H1 (cell line): ENCODE data around the gene CD7. TPM values are rescaled to one million over a fixed set of nuclear protein-coding genes. Genes with fewer than 3 reads are reported as not detected.

ENCODE experiments used
- CTCF ChIA-PET: fragments of 300-600 bp; sonication (Branson Sonifier 250); formaldehyde crosslinking; loops from one replicate; lab custom pipeline; 2021; ENCODE audit not compliant: partially characterized antibody; lab: Charles Lee
- POLR2A ChIA-PET: fragments of 300-600 bp; sonication (Branson Sonifier 250); formaldehyde crosslinking; loops from one replicate; lab custom pipeline; 2021; ENCODE audit warnings: inconsistent platforms; ENCODE audit not compliant: partially characterized antibody; lab: Charles Lee
- DNase-seq, 2 experiments: peaks; one replicate each; pipeline versions ENCODE4 v3.0.0 to v3.0.0-alpha.2; 2010 to 2022; ENCODE audit warnings: low spot score in 2 of 2, low read depth in 1 of 2, mixed read lengths in 1 of 2
- FAIRE-seq: peaks from 2 replicates; lab custom pipeline; 2011; peaks lifted over from hg19 to GRCh38; lab: Jason Lieb, UNC
- H2AFZ ChIP-seq: 2 replicates; pipeline ENCODE4 v1.8.1; 2012; ENCODE audit warnings: low read length, inconsistent platforms
- H2AK5ac ChIP-seq: 2 replicates; pipeline ENCODE4 v1.6.1; 2013; ENCODE audit warnings: low read depth, low read length
- H2BK120ac ChIP-seq: replicated peaks from 2 replicates; pipeline ENCODE3; 2013; ENCODE audit warnings: low read depth, low read length, inconsistent platforms
- H2BK12ac ChIP-seq: 2 replicates; pipeline ENCODE4 v1.6.1; 2013; ENCODE audit warnings: low read depth, low read length
- H2BK15ac ChIP-seq: 2 replicates; pipeline ENCODE4 v1.6.1; 2013; ENCODE audit warnings: low read length
- H2BK20ac ChIP-seq: 2 replicates; pipeline ENCODE4 v1.6.1; 2013; ENCODE audit warnings: low read length
- H2BK5ac ChIP-seq: 2 replicates; pipeline ENCODE4 v1.6.1; 2013; ENCODE audit warnings: low read depth, low read length
- H3K14ac ChIP-seq: 2 replicates; pipeline ENCODE4 v1.6.1; 2013; ENCODE audit warnings: inconsistent platforms; ENCODE audit not compliant: insufficient read length
- H3K18ac ChIP-seq: 2 replicates; pipeline ENCODE4 v1.6.1; 2013; ENCODE audit warnings: low read length; ENCODE audit errors: extremely low read depth
- H3K23ac ChIP-seq: 2 replicates; pipeline ENCODE4 v1.6.1; 2013; ENCODE audit warnings: inconsistent platforms; ENCODE audit not compliant: insufficient read length
- H3K23me2 ChIP-seq: 2 replicates; pipeline ENCODE4 v1.6.1; 2013; ENCODE audit warnings: low read depth, low read length
- H3K27ac ChIP-seq: 2 replicates; pipeline ENCODE4 v1.6.1; 2011; ENCODE audit warnings: low read depth, low read length, inconsistent platforms
- H3K27me3 ChIP-seq, 4 experiments: replicated peaks in 1 of 4; 1 replicate in 1 of 4; 2 replicates in 3 of 4; pipeline versions ENCODE4 v1.6.1 to v1.8.1; 2011 to 2013; ENCODE audit warnings: low read length in 3 of 4, mild to moderate bottlenecking in 3 of 4, inconsistent platforms in 2 of 4, mixed read lengths in 2 of 4, moderate library complexity in 1 of 4; ENCODE audit not compliant: control insufficient read depth in 3 of 4, insufficient read depth in 3 of 4; ENCODE audit errors: extremely low read depth in 1 of 4
- H3K36me3 ChIP-seq, 4 experiments: 2 replicates each; pipeline versions ENCODE4 v1.6.1 to v1.8.1; 2011 to 2013; ENCODE audit warnings: mild to moderate bottlenecking in 4 of 4, low read length in 3 of 4, moderate library complexity in 2 of 4, control low read depth in 1 of 4, inconsistent platforms in 1 of 4; ENCODE audit not compliant: insufficient read depth in 4 of 4, control insufficient read depth in 2 of 4
- H3K4ac ChIP-seq: replicated peaks from 2 replicates; pipeline ENCODE3; 2013; ENCODE audit warnings: low read length, low read depth, mixed read lengths, inconsistent platforms; ENCODE audit not compliant: insufficient read length
- H3K4me1 ChIP-seq, 4 experiments: replicated peaks in 1 of 4; 1 replicate in 1 of 4; 2 replicates in 3 of 4; pipeline versions ENCODE4 v1.6.1 to v1.8.1; 2011 to 2013; ENCODE audit warnings: low read length in 3 of 4, inconsistent platforms in 2 of 4, mixed read lengths in 1 of 4; ENCODE audit not compliant: insufficient read depth in 4 of 4, control insufficient read depth in 3 of 4
- H3K4me2 ChIP-seq, 2 experiments: 2 replicates each; pipeline versions ENCODE4 v1.6.1 to v1.8.1; 2011 to 2013; ENCODE audit warnings: low read depth in 2 of 2, low read length in 2 of 2, control low read depth in 1 of 2, inconsistent platforms in 1 of 2, mild to moderate bottlenecking in 1 of 2; ENCODE audit not compliant: insufficient read depth in 1 of 2
- H3K4me3 ChIP-seq, 4 experiments: fragments of 200-600, 300-600 bp in 1 of 4; sonication (generic), shearing (Covaris generic), sonication (Bioruptor Twin) in 1 of 4; 2 replicates each; pipeline versions ENCODE4 v1.5.1 to v1.8.1; 2011 to 2016; ENCODE audit warnings: low read length in 4 of 4, low read depth in 3 of 4, control low read depth in 2 of 4, inconsistent platforms in 2 of 4, mild to moderate bottlenecking in 2 of 4, mixed read lengths in 1 of 4, moderate library complexity in 1 of 4; ENCODE audit not compliant: insufficient read depth in 2 of 4; ENCODE audit errors: extremely low read depth in 1 of 4
- H3K56ac ChIP-seq: replicated peaks from 2 replicates; pipeline ENCODE3; 2013; ENCODE audit warnings: low read depth, mild to moderate bottlenecking, mixed read lengths, low read length, inconsistent platforms; ENCODE audit not compliant: insufficient read length
- H3K79me1 ChIP-seq: 2 replicates; pipeline ENCODE4 v1.6.1; 2013; ENCODE audit warnings: low read depth, low read length, control low read depth
- H3K79me2 ChIP-seq, 2 experiments: 2 replicates each; pipeline versions ENCODE4 v1.6.1 to v1.8.1; 2012 to 2013; ENCODE audit warnings: low read length in 2 of 2, mild to moderate bottlenecking in 2 of 2, inconsistent platforms in 1 of 2; ENCODE audit not compliant: insufficient read depth in 2 of 2, control insufficient read depth in 1 of 2
- H3K9ac ChIP-seq, 4 experiments: replicated peaks in 1 of 4; 1 replicate in 1 of 4; 2 replicates in 3 of 4; pipeline versions ENCODE4 v1.6.1 to v1.8.1; 2011 to 2013; ENCODE audit warnings: low read depth in 3 of 4, low read length in 3 of 4, control low read depth in 2 of 4, mild to moderate bottlenecking in 2 of 4, moderate library complexity in 2 of 4, inconsistent platforms in 1 of 4; ENCODE audit errors: extremely low read depth in 1 of 4
- H3K9me3 ChIP-seq, 2 experiments: 2 replicates each; pipeline versions ENCODE4 v1.6.1 to v1.8.1; 2012 to 2013; ENCODE audit warnings: mild to moderate bottlenecking in 2 of 2, moderate library complexity in 2 of 2, control low read depth in 1 of 2, inconsistent platforms in 1 of 2, low read depth in 1 of 2, low read length in 1 of 2, mixed read lengths in 1 of 2; ENCODE audit not compliant: insufficient read depth in 2 of 2
- H4K20me1 ChIP-seq, 2 experiments: replicated peaks in 1 of 2; 2 replicates each; pipeline versions ENCODE3 to v1.8.1; 2011 to 2013; ENCODE audit warnings: inconsistent platforms in 2 of 2, low read length in 2 of 2, mild to moderate bottlenecking in 1 of 2; ENCODE audit not compliant: insufficient read depth in 2 of 2, control insufficient read depth in 1 of 2
- H4K5ac ChIP-seq: 2 replicates; pipeline ENCODE4 v1.6.1; 2013; ENCODE audit warnings: low read length, low read depth, mixed read lengths, inconsistent platforms; ENCODE audit not compliant: insufficient read length
- H4K8ac ChIP-seq: 2 replicates; pipeline ENCODE4 v1.8.0; 2013; ENCODE audit warnings: mild to moderate bottlenecking, moderate library complexity, low read length, inconsistent platforms; ENCODE audit not compliant: insufficient read depth; ENCODE audit errors: extremely low read depth
- H4K91ac ChIP-seq: replicated peaks from 2 replicates; pipeline ENCODE3; 2013; ENCODE audit warnings: low read length, mixed read lengths, inconsistent platforms; ENCODE audit not compliant: insufficient read length
- CEBPB ChIP-seq: IDR thresholded peaks from 2 replicates; pipeline ENCODE4 v1.6.1; 2012; ENCODE audit warnings: low read depth, low read length
- CREB1 ChIP-seq: IDR thresholded peaks from 2 replicates; pipeline ENCODE4 v1.6.1; 2012; ENCODE audit warnings: inconsistent platforms
- CTBP2 ChIP-seq: IDR thresholded peaks from 2 replicates; pipeline ENCODE4 v1.7.0; 2011; ENCODE audit warnings: borderline replicate concordance, mild to moderate bottlenecking, moderate library complexity, mixed read lengths, low read length; ENCODE audit not compliant: insufficient read depth, insufficient read length
- JUN ChIP-seq: IDR thresholded peaks from 2 replicates; pipeline ENCODE4 v1.6.1; 2011; ENCODE audit warnings: low read depth, mild to moderate bottlenecking, improper control_type of control experiment, low read length
- JUND ChIP-seq: IDR thresholded peaks from 2 replicates; pipeline ENCODE4 v1.6.1; 2011; ENCODE audit warnings: mild to moderate bottlenecking, improper control_type of control experiment, low read length
- KDM1A ChIP-seq: fragments of 200-600, 300-600 bp; sonication (generic); IDR thresholded peaks from 2 replicates; pipeline ENCODE4 v1.7.1; 2016; ENCODE audit warnings: mild to moderate bottlenecking, low read length, borderline replicate concordance
- KDM4A ChIP-seq: IDR thresholded peaks from one replicate; pipeline ENCODE4 v1.7.1; 2012; ENCODE audit warnings: low read depth, mild to moderate bottlenecking, moderate library complexity, low read length, inconsistent platforms; ENCODE audit not compliant: severe bottlenecking
- NANOG ChIP-seq: IDR thresholded peaks from 2 replicates; pipeline ENCODE4 v1.6.1; 2011; ENCODE audit warnings: low read length, low read depth, mild to moderate bottlenecking, inconsistent platforms; ENCODE audit not compliant: insufficient read depth, poor library complexity, severe bottlenecking
- POU5F1 ChIP-seq: IDR thresholded peaks from 2 replicates; pipeline ENCODE4 v1.6.1; 2011; ENCODE audit warnings: low read depth, mild to moderate bottlenecking, low read length, moderate library complexity
- SAP30 ChIP-seq: fragments of 300-600 bp; sonication (generic); IDR thresholded peaks from 2 replicates; pipeline ENCODE4 v1.7.1; 2012; ENCODE audit warnings: low read length, moderate library complexity, mild to moderate bottlenecking, inconsistent platforms; ENCODE audit not compliant: insufficient read depth, insufficient replicate concordance
- SIN3A ChIP-seq, 2 experiments: IDR thresholded peaks in 1 of 2; conservative IDR thresholded peaks in 1 of 2; 2 replicates each; pipeline ENCODE4 v1.6.1; 2011 to 2012; ENCODE audit warnings: low read length in 2 of 2, improper control_type of control experiment in 1 of 2, low read depth in 1 of 2, mild to moderate bottlenecking in 1 of 2
- SIRT6 ChIP-seq: IDR thresholded peaks from one replicate; pipeline ENCODE4 v1.7.1; 2012; ENCODE audit warnings: low read length, inconsistent platforms
- SIX5 ChIP-seq: IDR thresholded peaks from 2 replicates; pipeline ENCODE4 v1.6.1; 2011; ENCODE audit warnings: mild to moderate bottlenecking, low read depth, low read length
- TBP ChIP-seq: IDR thresholded peaks from 2 replicates; pipeline ENCODE4 v1.6.1; 2011; ENCODE audit warnings: low read depth, low read length, improper control_type of control experiment
- YY1 ChIP-seq: IDR thresholded peaks from 2 replicates; pipeline ENCODE4 v1.6.1; 2011; ENCODE audit warnings: low read depth, mild to moderate bottlenecking, low read length
- WGBS, 2 experiments: shearing (Covaris generic) in 1 of 2; methylation state at CpG; one replicate each; pipeline versions ENCODE4 v1.1.6 to v1.1.7; 2013 to 2015; ENCODE audit warnings: low lambda C conversion rate in 2 of 2, mixed read lengths in 2 of 2, inconsistent platforms in 1 of 2, low coverage in 1 of 2, missing lambda C conversion rate in 1 of 2; ENCODE audit not compliant: insufficient replicate concordance in 2 of 2, insufficient coverage in 1 of 2, insufficient read length in 1 of 2; ENCODE audit errors: extremely low coverage in 1 of 2, missing lambda C conversion rate in 1 of 2; 5-methylcytosine and 5-hydroxymethylcytosine counted together
- polyA plus RNA-seq, 7 experiments: library from polyadenylated mRNA; depleted of rRNA in 3 of 7; stranded (reverse) in 5 of 7; unstranded in 2 of 7; fragments of >200 nt in 5 of 7; fragments of 200-250 nt in 2 of 7; gene quantifications; 1 replicate in 5 of 7; 2 replicates in 1 of 7; 4 replicates in 1 of 7; pipeline versions ENCODE4 v1.2.1 to v1.2.3, GENCODE V29; 2011 to 2013; ENCODE audit warnings: missing spikeins in 2 of 7, mixed read lengths in 2 of 7
- total RNA-seq: library from RNA; stranded (reverse); fragmentation: NEBNext Ultra II Directional; extraction: Animal tissue kit (Norgen Biotek cat#: 25700); gene quantifications from 2 replicates; pipeline ENCODE4 v1.2.1, GENCODE V29; 2021

CD7 gene
- total and polyA plus RNA-seq, 2 of the 8 experiments (the other 6 are each of a cell fraction or from before 2014, with no cell fraction given): 0.83 to 0.86 TPM

DNA sequence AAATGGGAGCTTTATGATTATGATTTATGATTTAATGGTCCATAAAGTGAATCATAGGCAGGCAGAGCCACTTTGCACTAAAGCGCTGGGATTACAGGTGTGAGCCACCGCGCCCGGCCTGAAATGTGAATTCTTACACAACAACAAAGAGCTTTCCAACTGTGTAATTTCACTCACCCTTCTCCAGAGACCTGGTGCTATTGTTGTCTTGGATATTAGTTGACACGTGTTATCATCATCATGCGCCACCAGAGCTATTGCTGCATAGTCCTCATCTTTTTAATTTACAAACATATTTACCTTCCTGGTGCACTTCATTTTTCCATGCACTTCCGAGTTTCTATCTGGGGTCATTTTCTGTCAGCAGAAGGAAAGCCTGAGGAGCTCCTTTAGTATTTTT lies 49.3 kb upstream of the CD7 start:
- Histone ChIP-seq H2AK5ac (no peak overlapping the region), H2BK120ac (no peak overlapping the region), H3K4ac (no peak overlapping the region), H4K8ac (no peak overlapping the region), H3K4me3 (no peak overlapping the region), H3K56ac (no peak overlapping the region), H3K18ac (no peak overlapping the region), H3K14ac (no peak overlapping the region), H3K23ac (no peak overlapping the region), H4K91ac (no peak overlapping the region), H2BK20ac (no peak overlapping the region), H3K4me1 (peaks cover 0 to 5% (median 2%) of the 10 kb centered on the region in 4 experiments; a peak in 3 of 7 replicates), H3K79me1 (no peaks in the 10 kb centered on the region), H3K9ac (no peak overlapping the region), H3K79me2 (no peaks in the 10 kb centered on the region), H3K36me3 (no peaks in the 10 kb centered on the region), H3K4me2 (no peak overlapping the region), H3K27ac (no peak overlapping the region), H2BK15ac (no peak overlapping the region), H3K27me3 (peaks cover 9 to 22% (median 20%) of the 10 kb centered on the region in 4 experiments), H3K9me3 (no peaks in the 10 kb centered on the region; a peak in 1 of 4 replicates), H4K20me1 (no peaks in the 10 kb centered on the region), H4K5ac (no peak overlapping the region), H2BK5ac (no peak overlapping the region), H2AFZ (no peak overlapping the region), H2BK12ac (no peak overlapping the region), H3K23me2 (peaks cover 2% of the 10 kb centered on the region; the same call in 1 of the 2 replicates)
- no peak for DNase-seq
- FAIRE-seq: no peak
- ChIA-PET POLR2A (interaction anchor here (0.7 to 1.4 kb wide), 2 partner anchors 9 to 33 kb away, joined by 4 to 5 read pairs; no protein-coding TSS in a partner anchor), CTCF (interaction anchor here (0.6 to 1.3 kb wide), 6 partner anchors 12 to 882 kb away, joined by 3 to 4 read pairs (median 3); no protein-coding TSS in a partner anchor)
- WGBS, 2 experiments: 95% methylated on average over 7 of the region's 7 CpGs; no CpG with 5 or more reads in 1 of the 2 experiments
- TF ChIP-seq YY1 (no peak), SIX5 (no peak), SIN3A (conservative IDR thresholded peaks at IDR 0.05 in 1 of 2, IDR thresholded peaks at IDR 0.05 in 1 of 2; ENCODE audit: low read depth in 1 of 2, low read length in 2 of 2) (no peak), TBP (no peak), KDM1A (no peak), CREB1 (no peak), CEBPB (no peak), JUN (no peak), SIRT6 (no peak), JUND (no peak), SAP30 (no peak), POU5F1 (no peak), KDM4A (no peak), NANOG (no peak), CTBP2 (no peak)
